Stimulated activated CD8-positive, alpha-beta memory T cell treated with anti-CD3 and anti-CD28 coated beads, Interleukin-12 subunit alpha, Interleukin-12 subunit beta, amount 100 ng/mL, for 24 hours (primary cell): ENCODE measurements around the gene VANGL2.
"Not testable (repeated sequence)": the region's sequence is repeated elsewhere in the genome, so short reads cannot be mapped to it uniquely, and the experiment has no call there.

Experiments used
- DNase-seq: peaks from one replicate; pipeline ENCODE4 v3.0.0-alpha.2; 2020; ENCODE audit errors: extremely low read depth

Gene VANGL2

GRCh38 chr1:160370561-160371345, 29.6 kb upstream of the VANGL2 start:
- no peak for DNase-seq

- DNase-seq: no peak
These were observed 29.1 kb upstream of the VANGL2 start for GRCh38 chr1:160371346-160371631.

- no peak for DNase-seq
These were observed 28.6 kb upstream of the VANGL2 start for GRCh38 chr1:160371756-160372155.

- no peak for DNase-seq
These were observed 26.7 kb upstream of the VANGL2 start for GRCh38 chr1:160373696-160374095.

GRCh38 chr1:160374306-160375110, 25.9 kb upstream of the VANGL2 start:
- DNase-seq: no peak

GRCh38 chr1:160375788-160376524, 24.4 kb upstream of the VANGL2 start:
- DNase-seq: no peak

- no peak for DNase-seq
These were observed 23.7 kb upstream of the VANGL2 start for GRCh38 chr1:160376525-160377131.

GRCh38 chr1:160377585-160378206, 22.7 kb upstream of the VANGL2 start:
- no peak for DNase-seq

GRCh38 chr1:160384812-160385211, 15.6 kb upstream of the VANGL2 start:
- not testable (repeated sequence) for DNase-seq

GRCh38 chr1:160388406-160388805, 12.0 kb upstream of the VANGL2 start:
- DNase-seq: not testable (repeated sequence)

GRCh38 chr1:160394673-160395072, 5.7 kb upstream of the VANGL2 start:
- DNase-seq: no peak

- DNase-seq: no peak
These were observed 2.7 kb upstream of the VANGL2 start for GRCh38 chr1:160397651-160398050.

GRCh38 chr1:160398823-160399222, 1.5 kb upstream of the VANGL2 start:
- DNase-seq: no peak

GRCh38 chr1:160399544-160400222, 681 bp upstream of the VANGL2 start:
- no peak for DNase-seq

- no peak for DNase-seq
These were observed 502 bp downstream of the VANGL2 start for GRCh38 chr1:160400646-160401486.

- DNase-seq: no peak
These were observed 1.1 kb downstream of the VANGL2 start for GRCh38 chr1:160401487-160401805.

GRCh38 chr1:160402001-160402795, 1.8 kb downstream of the VANGL2 start:
- no peak for DNase-seq

GRCh38 chr1:160403244-160403643, 2.9 kb downstream of the VANGL2 start:
- DNase-seq: no peak

GRCh38 chr1:160404094-160404493, 3.7 kb downstream of the VANGL2 start:
- DNase-seq: no peak
